HepG2 (cell line): ENCODE measurements around the gene PLA2G4F. TPM values are rescaled to one million over a fixed set of nuclear protein-coding genes. Genes with fewer than 3 reads are reported as not detected.

Experiments used
- ATAC-seq: fragments of 200-7000 bp; cut with Tn5 transposase; 3 replicates; pipeline ENCODE4 v1.9.1; 2020; ENCODE audit warnings: mild to moderate bottlenecking, moderate library complexity
- BruUV-seq: library from RNA; stranded (reverse); fragments of 400-500 nt; replicated peaks from 2 replicates; lab custom pipeline; 2021; lab: Mats Ljungman, UMichigan
- CTCF ChIA-PET: fragments of 300-600 bp; formaldehyde crosslinking; extraction: SDS; loops from one replicate; lab custom pipeline; 2021; ENCODE audit warnings: low total read pairs, inconsistent platforms, low intra/inter-chr PET ratio; lab: Yijun Ruan, JAX
- POLR2A ChIA-PET: fragments of 350-600 bp; sonication (Branson Sonifier 250); formaldehyde crosslinking; loops from one replicate; lab custom pipeline; 2020; ENCODE audit warnings: antibody characterized with exemption, inconsistent platforms; lab: Yijun Ruan, JAX
- DNase-seq: peaks from one replicate; pipeline ENCODE4 v3.0.0-alpha.2; 2015; ENCODE audit warnings: low spot score
- FAIRE-seq: peaks from 3 replicates; lab custom pipeline; 2011; peaks lifted over from hg19 to GRCh38; lab: Jason Lieb, UNC
- H2AFZ ChIP-seq: one replicate; pipeline ENCODE4 v1.6.1; 2011; ENCODE audit warnings: low read length, inconsistent platforms
- H3K27ac ChIP-seq: fragments of 300-600 bp; 3 replicates; pipeline ENCODE4 v1.8.0; 2011; ENCODE audit warnings: mixed run types, mild to moderate bottlenecking, mixed read lengths, low read length, inconsistent platforms; ENCODE audit not compliant: insufficient read depth; ENCODE audit errors: extremely low read length
- H3K27me3 ChIP-seq, 2 experiments: fragments of 200-600 bp in 1 of 2; 2 replicates in 1 of 2; 3 replicates in 1 of 2; pipeline versions ENCODE4 v1.6.0 to v1.8.0; 2011; ENCODE audit warnings: low read length in 2 of 2, mild to moderate bottlenecking in 2 of 2, moderate library complexity in 2 of 2, inconsistent platforms in 1 of 2; ENCODE audit not compliant: insufficient read depth in 2 of 2, control insufficient read depth in 1 of 2
- H3K36me3 ChIP-seq, 2 experiments: fragments of 200-600 bp in 1 of 2; replicated peaks in 1 of 2; 2 replicates in 1 of 2; 3 replicates in 1 of 2; pipeline versions ENCODE4 v1.5.1 to v1.8.0; 2011; ENCODE audit warnings: low read length in 2 of 2, inconsistent platforms in 1 of 2; ENCODE audit not compliant: insufficient read depth in 2 of 2, control insufficient read depth in 1 of 2
- H3K4me1 ChIP-seq: 2 replicates; pipeline ENCODE4 v1.5.1; 2012; ENCODE audit warnings: low read length, inconsistent platforms; ENCODE audit not compliant: insufficient read depth
- H3K4me2 ChIP-seq: 2 replicates; pipeline ENCODE4 v1.6.0; 2011; ENCODE audit warnings: low read depth, low read length, inconsistent platforms
- H3K4me3 ChIP-seq, 3 experiments: fragments of 200-600 bp in 1 of 3; sonication (generic), shearing (Covaris generic) in 1 of 3; replicated peaks in 1 of 3; 2 replicates each; pipeline ENCODE4 v1.5.1; 2011 to 2016; ENCODE audit warnings: low read length in 3 of 3, inconsistent platforms in 2 of 3, low read depth in 2 of 3, mild to moderate bottlenecking in 2 of 3, control low read depth in 1 of 3, mixed read lengths in 1 of 3; ENCODE audit not compliant: insufficient read depth in 1 of 3
- H3K79me2 ChIP-seq: one replicate; pipeline ENCODE4 v1.6.1; 2011; ENCODE audit warnings: low read length, inconsistent platforms; ENCODE audit not compliant: insufficient read depth
- H3K9ac ChIP-seq: 2 replicates; pipeline ENCODE4 v1.6.0; 2011; ENCODE audit warnings: mild to moderate bottlenecking, low read depth, low read length, inconsistent platforms; ENCODE audit not compliant: insufficient read depth
- H3K9me3 ChIP-seq: 2 replicates; pipeline ENCODE4 v1.5.1; 2012; ENCODE audit warnings: mild to moderate bottlenecking, low read length
- H4K20me1 ChIP-seq: 2 replicates; pipeline ENCODE4 v1.6.0; 2011; ENCODE audit warnings: inconsistent platforms, mild to moderate bottlenecking, low read length, moderate library complexity; ENCODE audit not compliant: insufficient read depth
- ATF1 ChIP-seq: IDR thresholded peaks from 2 replicates; pipeline ENCODE4 v1.6.1; 2016; ENCODE audit warnings: mild to moderate bottlenecking, control low read depth
- FUBP1 ChIP-seq: sonication (generic); formaldehyde crosslinking; IDR thresholded peaks from 2 replicates; pipeline ENCODE4 v1.5.1; 2020; ENCODE audit warnings: missing genetic modification reagents, mild to moderate bottlenecking, borderline replicate concordance
- GPBP1L1 ChIP-seq: sonication (generic); formaldehyde crosslinking; IDR thresholded peaks from 2 replicates; pipeline ENCODE4 v1.5.0; 2020; ENCODE audit warnings: mild to moderate bottlenecking, missing genetic modification reagents
- KAT2B ChIP-seq: fragments of 150-350 bp; IDR thresholded peaks from 2 replicates; pipeline ENCODE4 v1.6.1; 2014; ENCODE audit warnings: low read depth, low read length, borderline replicate concordance
- MIXL1 ChIP-seq: IDR thresholded peaks from 2 replicates; pipeline ENCODE4 v1.6.1; 2016
- MLLT10 ChIP-seq: sonication (generic); formaldehyde crosslinking; IDR thresholded peaks from 2 replicates; pipeline ENCODE4 v1.4.0; 2020; ENCODE audit warnings: missing genetic modification reagents
- PLRG1 ChIP-seq: fragments of 450-650 bp; conservative IDR thresholded peaks from 2 replicates; pipeline ENCODE4 v1.6.1; 2016
- SP2 ChIP-seq: sonication (generic); formaldehyde crosslinking; IDR thresholded peaks from 2 replicates; pipeline ENCODE4 v1.5.1; 2020; ENCODE audit warnings: mild to moderate bottlenecking, missing genetic modification reagents
- ZBTB33 ChIP-seq: sonication (generic); formaldehyde crosslinking; IDR thresholded peaks from 2 replicates; pipeline ENCODE4 v1.4.0; 2020; ENCODE audit warnings: missing genetic modification reagents
- ZNF451 ChIP-seq: sonication (generic); formaldehyde crosslinking; IDR thresholded peaks from 2 replicates; pipeline ENCODE4 v1.5.0; 2020; ENCODE audit warnings: mild to moderate bottlenecking, missing genetic modification reagents
- ZNF510 ChIP-seq: sonication (generic); formaldehyde crosslinking; IDR thresholded peaks from 2 replicates; pipeline ENCODE4 v1.4.0; 2020; ENCODE audit warnings: low read depth, mild to moderate bottlenecking, missing genetic modification reagents
- ZSCAN21 ChIP-seq: sonication (generic); formaldehyde crosslinking; IDR thresholded peaks from 2 replicates; pipeline ENCODE4 v1.8.0; 2022; ENCODE audit warnings: mild to moderate bottlenecking, missing genetic modification reagents, moderate library complexity, borderline replicate concordance
- WGBS: methylation state at CpG from one replicate; pipeline ENCODE4 v1.1.6; 2017; ENCODE audit warnings: low lambda C conversion rate; 5-methylcytosine and 5-hydroxymethylcytosine counted together
- in situ Hi-C: cut with HindIII; loops from 2 replicates; pipeline ENCODE4 v1.10.0; 2017; ENCODE audit warnings: low pct_unique_long_range_greater_than_20kb; ENCODE audit not compliant: extremely low pct_ligation_motif_present
- intact Hi-C: fragments of 100-400 bp; cut with micrococcal nuclease; formaldehyde crosslinking; loops from one replicate; pipeline ENCODE4 v1.10.0; 2022; ENCODE audit not compliant: unreplicated experiment
- polyA plus RNA-seq, 8 experiments: library from polyadenylated mRNA; depleted of rRNA in 3 of 8; stranded (reverse) in 7 of 8; unstranded in 1 of 8; fragments of >200 nt; fragmentation: Illumina TruSeq in 4 of 8; extraction: Trizol in 4 of 8; gene quantifications; 2 replicates each; pipeline versions ENCODE4 v1.2.1 to v1.2.3, GENCODE V29; 2011 to 2016; ENCODE audit warnings: low read depth in 4 of 8, missing spikeins in 1 of 8, mixed read lengths in 1 of 8; ENCODE audit not compliant: insufficient read depth in 1 of 8
- total RNA-seq, 5 experiments: library from RNA; depleted of rRNA; stranded (reverse); fragments of >200 nt; fragmentation: Illumina TruSeq; extraction: Trizol; gene quantifications; 2 replicates each; pipeline ENCODE4 v1.2.3, GENCODE V29; 2016; ENCODE audit warnings: low read depth in 1 of 5

The PLA2G4F gene
- total and polyA plus RNA-seq, 2 of the 13 experiments (the other 11 are each of a cell fraction or from before 2014, with no cell fraction given): 0.07 TPM; not detected in 1

GRCh38 chr15:42153874-42154211 is 2.6 kb downstream of the PLA2G4F start (continued):
- TF ChIP-seq FUBP1 (CRISPR knock-in tag) (no peak), ZBTB33 (CRISPR knock-in tag) (no peak), KAT2B (no peak), ATF1 (CRISPR knock-in tag) (no peak)

- no peak for ATAC-seq
- no peak for DNase-seq
- in situ Hi-C loops: no loop called here
- no peak for FAIRE-seq
- intact Hi-C loops: no loop called here
- Histone ChIP-seq H3K4me2 (no peak overlapping the region), H3K27me3 (peaks cover 1 to 19% of the 10 kb centered on the region in 2 experiments; a peak in 4 of 5 replicates), H2AFZ (no peak overlapping the region), H3K27ac (no peak overlapping the region), H3K4me3 (no peak overlapping the region), H4K20me1 (no peaks in the 10 kb centered on the region), H3K9ac (no peak overlapping the region), H3K4me1 (peaks cover 65% of the 10 kb centered on the region), H3K36me3 (no peaks in the 10 kb centered on the region), H3K79me2 (no peaks in the 10 kb centered on the region), H3K9me3 (no peaks in the 10 kb centered on the region)
- WGBS: 40% methylated on average over 6 of the region's 11 CpGs
- BruUV-seq: no TSS peak
- CTCF ChIA-PET: no interaction called here
- TF ChIP-seq MIXL1: no peak
- TF ChIP-seq MLLT10: no peak
- no peak for TF ChIP-seq ZNF510 (CRISPR knock-in tag)
- no peak for TF ChIP-seq GPBP1L1 (CRISPR knock-in tag)
- no peak for TF ChIP-seq SP2
- TF ChIP-seq ZNF451 (CRISPR knock-in tag): no peak
- TF ChIP-seq ZSCAN21 (CRISPR knock-in tag): no peak
- no peak for TF ChIP-seq PLRG1
- POLR2A ChIA-PET: no interaction called here
Measured at GRCh38 chr15:42152921-42153698, 3.3 kb downstream of the PLA2G4F start.
